ENCODE data around the gene TBC1D1.

The TBC1D1 gene, protein sequence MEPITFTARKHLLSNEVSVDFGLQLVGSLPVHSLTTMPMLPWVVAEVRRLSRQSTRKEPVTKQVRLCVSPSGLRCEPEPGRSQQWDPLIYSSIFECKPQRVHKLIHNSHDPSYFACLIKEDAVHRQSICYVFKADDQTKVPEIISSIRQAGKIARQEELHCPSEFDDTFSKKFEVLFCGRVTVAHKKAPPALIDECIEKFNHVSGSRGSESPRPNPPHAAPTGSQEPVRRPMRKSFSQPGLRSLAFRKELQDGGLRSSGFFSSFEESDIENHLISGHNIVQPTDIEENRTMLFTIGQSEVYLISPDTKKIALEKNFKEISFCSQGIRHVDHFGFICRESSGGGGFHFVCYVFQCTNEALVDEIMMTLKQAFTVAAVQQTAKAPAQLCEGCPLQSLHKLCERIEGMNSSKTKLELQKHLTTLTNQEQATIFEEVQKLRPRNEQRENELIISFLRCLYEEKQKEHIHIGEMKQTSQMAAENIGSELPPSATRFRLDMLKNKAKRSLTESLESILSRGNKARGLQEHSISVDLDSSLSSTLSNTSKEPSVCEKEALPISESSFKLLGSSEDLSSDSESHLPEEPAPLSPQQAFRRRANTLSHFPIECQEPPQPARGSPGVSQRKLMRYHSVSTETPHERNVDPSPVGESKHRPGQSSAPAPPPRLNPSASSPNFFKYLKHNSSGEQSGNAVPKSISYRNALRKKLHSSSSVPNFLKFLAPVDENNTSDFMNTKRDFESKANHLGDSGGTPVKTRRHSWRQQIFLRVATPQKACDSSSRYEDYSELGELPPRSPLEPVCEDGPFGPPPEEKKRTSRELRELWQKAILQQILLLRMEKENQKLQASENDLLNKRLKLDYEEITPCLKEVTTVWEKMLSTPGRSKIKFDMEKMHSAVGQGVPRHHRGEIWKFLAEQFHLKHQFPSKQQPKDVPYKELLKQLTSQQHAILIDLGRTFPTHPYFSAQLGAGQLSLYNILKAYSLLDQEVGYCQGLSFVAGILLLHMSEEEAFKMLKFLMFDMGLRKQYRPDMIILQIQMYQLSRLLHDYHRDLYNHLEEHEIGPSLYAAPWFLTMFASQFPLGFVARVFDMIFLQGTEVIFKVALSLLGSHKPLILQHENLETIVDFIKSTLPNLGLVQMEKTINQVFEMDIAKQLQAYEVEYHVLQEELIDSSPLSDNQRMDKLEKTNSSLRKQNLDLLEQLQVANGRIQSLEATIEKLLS (N-terminal part only)
- 65.6 to 74.9 (median 69.3) reads per million in 3 donors for total RNA-seq

DNA sequence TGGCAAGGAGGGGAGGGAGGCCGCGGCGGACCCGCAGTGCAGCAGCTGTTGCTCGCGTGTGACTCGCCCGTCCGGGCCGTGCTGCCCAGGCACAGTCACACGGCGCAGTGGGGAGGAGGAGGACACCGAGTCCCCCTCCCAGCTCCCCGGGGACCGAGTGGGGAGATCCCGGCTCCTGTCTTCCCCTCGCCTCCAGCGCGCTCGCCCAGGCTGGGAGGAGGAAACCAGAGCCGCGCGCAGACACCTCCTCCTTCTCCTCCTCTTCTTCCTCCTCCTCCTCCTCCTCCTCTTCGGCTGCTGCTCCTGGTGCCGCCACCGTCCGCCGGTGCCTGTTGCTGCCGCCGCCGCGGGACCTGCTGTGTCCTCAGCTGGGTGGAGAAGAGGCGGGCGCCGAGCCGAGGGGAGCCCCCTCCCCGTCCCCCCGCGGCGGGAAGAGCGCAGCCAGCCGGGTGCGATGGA, at the start of gene TBC1D1:
TBC1D1 (plus strand) TSS at position 284 of the 459 bp plus-strand sequence. CDS start 11,012 bp downstream, outside the sequence.
- Histone ChIP-seq H3K4me3 (ENCODE audit: insufficient read depth, low read depth, low read length, poor library complexity, severe bottlenecking) (peak within 1 kb of the TSS; percentile 92), H3K9me3 (ENCODE audit: control insufficient read depth, low read length) (no peaks in the 10 kb centered on the region), H3K36me3 (ENCODE audit: control insufficient read depth, insufficient read depth, low read length) (no peaks in the 10 kb centered on the region), H3K27ac (ENCODE audit: insufficient read depth, low read length, poor library complexity, severe bottlenecking) (peak within 1 kb of the TSS; percentile 67), H3K4me1 (ENCODE audit: control insufficient read depth, insufficient read depth, low read length, poor library complexity, severe bottlenecking) (peaks cover 12% of the 10 kb centered on the region), H3K27me3 (replicated peaks; ENCODE audit: control insufficient read depth, insufficient read depth, low read length, poor library complexity, severe bottlenecking) (no peaks in the 10 kb centered on the region)
- DNase-seq, result peak in 1 of 3 donors; percentile 5

DNA sequence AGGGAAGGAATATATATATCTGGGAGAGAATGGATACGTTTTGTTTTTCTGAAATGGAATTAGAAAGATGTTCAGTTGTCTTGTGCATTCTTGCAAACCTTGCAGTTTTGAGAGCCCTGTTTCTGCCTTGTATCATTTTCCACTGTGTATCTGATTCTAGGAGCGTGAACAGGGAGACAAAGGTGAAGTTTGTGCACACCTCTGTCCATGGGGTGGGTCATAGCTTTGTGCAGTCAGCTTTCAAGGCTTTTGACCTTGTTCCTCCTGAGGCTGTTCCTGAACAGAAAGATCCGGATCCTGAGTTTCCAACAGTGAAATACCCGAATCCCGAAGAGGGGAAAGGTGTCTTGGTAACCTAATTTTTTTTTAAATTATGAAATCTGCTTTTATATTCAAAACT, 46.7 kb upstream of the TBC1D1 start:
- Histone ChIP-seq H3K4me1 (ENCODE audit: control insufficient read depth, insufficient read depth, low read length, poor library complexity, severe bottlenecking) (no peaks in the 10 kb centered on the region), H3K27ac (ENCODE audit: insufficient read depth, low read length, poor library complexity, severe bottlenecking) (no peak overlapping the region), H3K9me3 (ENCODE audit: control insufficient read depth, low read length) (no peaks in the 10 kb centered on the region), H3K27me3 (replicated peaks; ENCODE audit: control insufficient read depth, insufficient read depth, low read length, poor library complexity, severe bottlenecking) (no peaks in the 10 kb centered on the region), H3K4me3 (ENCODE audit: insufficient read depth, low read depth, low read length, poor library complexity, severe bottlenecking) (no peak overlapping the region), H3K36me3 (ENCODE audit: control insufficient read depth, insufficient read depth, low read length) (peaks cover 30% of the 10 kb centered on the region)
- no peak for DNase-seq

DNA sequence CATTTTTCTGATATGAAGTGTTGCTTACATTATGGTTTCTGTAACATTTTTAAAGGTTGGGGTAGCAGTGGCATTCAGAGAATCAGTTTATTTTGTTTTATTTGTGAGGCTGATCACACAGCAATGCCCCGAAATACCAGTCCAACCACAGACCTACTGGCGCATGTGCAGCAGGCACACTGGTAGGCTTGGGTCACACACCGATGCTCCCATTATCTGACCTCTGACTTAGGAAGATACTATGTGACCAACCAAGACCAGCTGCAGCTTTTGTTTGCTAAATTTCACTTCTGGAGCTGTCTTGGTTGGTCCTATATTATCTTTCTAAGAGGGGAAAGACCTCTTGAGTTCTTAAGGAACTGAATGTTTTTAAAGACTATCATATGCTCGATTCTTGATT, 45.7 kb upstream of the TBC1D1 start:
- Histone ChIP-seq H3K27me3 (replicated peaks; ENCODE audit: control insufficient read depth, insufficient read depth, low read length, poor library complexity, severe bottlenecking) (no peaks in the 10 kb centered on the region), H3K27ac (ENCODE audit: insufficient read depth, low read length, poor library complexity, severe bottlenecking) (no peak overlapping the region), H3K36me3 (ENCODE audit: control insufficient read depth, insufficient read depth, low read length) (peaks cover 30% of the 10 kb centered on the region), H3K9me3 (ENCODE audit: control insufficient read depth, low read length) (no peaks in the 10 kb centered on the region), H3K4me3 (ENCODE audit: insufficient read depth, low read depth, low read length, poor library complexity, severe bottlenecking) (no peak overlapping the region), H3K4me1 (ENCODE audit: control insufficient read depth, insufficient read depth, low read length, poor library complexity, severe bottlenecking) (no peaks in the 10 kb centered on the region)
- DNase-seq, result no peak

DNA sequence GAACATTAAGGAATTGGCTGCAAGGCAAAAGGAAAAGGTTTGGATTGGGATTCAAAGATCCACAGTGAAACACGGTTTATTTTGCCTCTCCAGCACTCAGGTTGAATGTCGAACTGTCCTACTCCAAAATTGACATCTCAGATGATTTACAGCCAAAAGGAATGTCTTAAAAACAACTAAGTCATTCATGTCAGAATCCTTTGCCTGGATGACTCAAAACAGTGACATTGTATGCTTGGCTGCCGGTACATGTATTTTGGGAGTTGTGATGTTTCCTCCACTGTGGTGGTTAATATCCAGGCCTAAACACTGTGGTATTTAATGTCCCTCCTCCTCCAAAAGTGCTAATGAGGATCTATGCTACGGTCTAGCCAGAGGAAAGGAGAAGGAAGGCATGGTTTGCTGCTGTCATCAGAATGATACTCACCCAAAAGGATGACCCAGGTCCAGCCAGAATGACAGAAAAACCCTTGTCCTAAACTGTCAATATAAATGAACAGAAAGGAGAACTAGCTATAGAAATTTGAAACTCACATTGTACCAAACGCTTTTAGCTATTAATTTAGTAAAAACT, 43.5 kb upstream of the TBC1D1 start:
- Histone ChIP-seq H3K4me1 (ENCODE audit: control insufficient read depth, insufficient read depth, low read length, poor library complexity, severe bottlenecking) (no peaks in the 10 kb centered on the region), H3K36me3 (ENCODE audit: control insufficient read depth, insufficient read depth, low read length) (peaks cover 27% of the 10 kb centered on the region), H3K9me3 (ENCODE audit: control insufficient read depth, low read length) (no peaks in the 10 kb centered on the region), H3K4me3 (ENCODE audit: insufficient read depth, low read depth, low read length, poor library complexity, severe bottlenecking) (no peak overlapping the region), H3K27ac (ENCODE audit: insufficient read depth, low read length, poor library complexity, severe bottlenecking) (no peak overlapping the region), H3K27me3 (replicated peaks; ENCODE audit: control insufficient read depth, insufficient read depth, low read length, poor library complexity, severe bottlenecking) (no peaks in the 10 kb centered on the region)
- DNase-seq, result no peak

DNA sequence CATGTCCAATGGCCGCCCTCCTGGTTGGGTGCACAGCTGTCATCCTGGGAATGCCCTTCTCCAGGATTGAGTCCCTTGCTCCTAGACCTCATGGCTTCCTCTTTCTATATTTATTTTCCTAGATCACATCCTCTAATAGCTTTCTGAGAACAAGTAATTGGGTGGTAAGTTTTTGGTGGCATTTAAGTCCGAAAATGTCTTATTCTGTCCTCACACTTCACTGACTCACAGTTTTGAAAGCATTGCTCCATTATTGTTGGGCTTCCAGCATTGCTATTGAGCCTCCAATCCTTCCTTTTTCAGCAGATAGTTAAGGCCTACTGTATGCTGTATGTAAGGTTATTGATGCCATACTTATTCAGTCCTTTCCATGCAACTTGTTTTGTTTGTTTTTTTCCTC, 38.5 kb upstream of the TBC1D1 start:
- Histone ChIP-seq H3K4me1 (ENCODE audit: control insufficient read depth, insufficient read depth, low read length, poor library complexity, severe bottlenecking) (no peaks in the 10 kb centered on the region), H3K9me3 (ENCODE audit: control insufficient read depth, low read length) (no peaks in the 10 kb centered on the region), H3K27me3 (replicated peaks; ENCODE audit: control insufficient read depth, insufficient read depth, low read length, poor library complexity, severe bottlenecking) (no peaks in the 10 kb centered on the region), H3K4me3 (ENCODE audit: insufficient read depth, low read depth, low read length, poor library complexity, severe bottlenecking) (no peak overlapping the region), H3K36me3 (ENCODE audit: control insufficient read depth, insufficient read depth, low read length) (peaks cover 15% of the 10 kb centered on the region), H3K27ac (ENCODE audit: insufficient read depth, low read length, poor library complexity, severe bottlenecking) (no peak overlapping the region)
- DNase-seq, result no peak

DNA sequence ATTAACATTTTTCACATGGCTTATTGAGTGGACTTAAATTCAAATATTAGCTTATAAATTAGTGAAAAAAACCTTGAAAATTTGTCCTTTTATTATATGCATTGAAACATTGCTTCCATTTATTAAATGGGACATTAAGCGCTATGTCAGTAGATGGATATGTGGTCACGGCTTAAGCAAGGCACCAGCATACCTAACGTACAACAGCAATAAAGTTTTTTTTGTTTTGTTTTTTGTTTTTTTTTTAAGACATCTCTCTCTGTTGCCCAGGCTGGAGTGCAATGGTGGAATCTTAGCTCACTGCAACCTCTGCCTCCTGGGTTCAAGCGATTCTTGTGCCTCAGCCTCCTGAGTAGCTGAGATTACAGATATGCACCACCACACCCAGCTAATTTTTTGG, 32.8 kb upstream of the TBC1D1 start:
- no peak for DNase-seq
- no peaks in the 10 kb centered on the region for H3K27me3 ChIP-seq (replicated peaks; ENCODE audit: control insufficient read depth, insufficient read depth, low read length, poor library complexity, severe bottlenecking)
- H3K4me3 ChIP-seq (ENCODE audit: insufficient read depth, low read depth, low read length, poor library complexity, severe bottlenecking), result no peak overlapping the region
- no peaks in the 10 kb centered on the region for H3K4me1 ChIP-seq (ENCODE audit: control insufficient read depth, insufficient read depth, low read length, poor library complexity, severe bottlenecking)
- H3K36me3 ChIP-seq (ENCODE audit: control insufficient read depth, insufficient read depth, low read length), result peaks cover 10% of the 10 kb centered on the region
- no peak overlapping the region for H3K27ac ChIP-seq (ENCODE audit: insufficient read depth, low read length, poor library complexity, severe bottlenecking)
- no peaks in the 10 kb centered on the region for H3K9me3 ChIP-seq (ENCODE audit: control insufficient read depth, low read length)

DNA sequence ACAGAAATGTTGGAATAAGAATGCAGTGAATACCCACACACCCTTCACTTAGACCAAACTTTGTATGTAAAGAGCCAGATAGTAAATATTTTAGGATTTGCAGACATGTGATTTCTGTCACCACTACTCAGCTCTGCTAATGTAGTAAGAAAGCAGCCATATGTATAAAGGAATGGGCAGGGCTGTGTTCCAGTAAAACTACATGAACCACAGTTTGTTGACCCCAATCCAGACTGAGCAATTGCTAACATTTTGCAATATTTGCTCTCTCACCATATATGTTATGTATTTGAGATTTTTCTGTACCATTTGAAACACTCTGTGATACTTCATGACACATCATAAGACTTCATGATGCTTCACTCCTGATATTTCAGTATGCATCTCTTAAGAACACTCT, 32.0 kb upstream of the TBC1D1 start:
- DNase-seq, result no peak
- Histone ChIP-seq H3K27me3 (replicated peaks; ENCODE audit: control insufficient read depth, insufficient read depth, low read length, poor library complexity, severe bottlenecking) (no peaks in the 10 kb centered on the region), H3K36me3 (ENCODE audit: control insufficient read depth, insufficient read depth, low read length) (peaks cover 5% of the 10 kb centered on the region), H3K27ac (ENCODE audit: insufficient read depth, low read length, poor library complexity, severe bottlenecking) (no peak overlapping the region), H3K4me3 (ENCODE audit: insufficient read depth, low read depth, low read length, poor library complexity, severe bottlenecking) (no peak overlapping the region), H3K9me3 (ENCODE audit: control insufficient read depth, low read length) (no peaks in the 10 kb centered on the region), H3K4me1 (ENCODE audit: control insufficient read depth, insufficient read depth, low read length, poor library complexity, severe bottlenecking) (no peaks in the 10 kb centered on the region)

DNA sequence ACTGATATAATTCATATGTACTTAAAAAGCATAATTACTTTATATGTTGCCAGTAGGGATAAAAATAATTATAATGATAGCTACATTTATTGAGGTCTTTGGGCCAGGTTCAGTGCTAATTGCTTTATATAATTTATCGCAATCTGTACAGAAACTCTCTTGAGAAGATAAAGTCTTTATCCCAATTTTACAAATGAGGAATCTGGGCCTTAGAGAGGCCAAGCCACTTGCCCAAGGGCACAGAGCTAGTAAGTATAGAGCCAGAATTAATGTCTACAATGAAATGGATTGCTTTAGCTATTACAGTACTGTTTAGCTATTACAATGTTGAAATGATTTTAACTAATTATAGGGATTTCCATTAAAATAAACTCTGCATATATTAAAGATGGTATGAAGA, 30.6 kb upstream of the TBC1D1 start:
- Histone ChIP-seq H3K9me3 (ENCODE audit: control insufficient read depth, low read length) (no peaks in the 10 kb centered on the region), H3K4me1 (ENCODE audit: control insufficient read depth, insufficient read depth, low read length, poor library complexity, severe bottlenecking) (no peaks in the 10 kb centered on the region), H3K36me3 (ENCODE audit: control insufficient read depth, insufficient read depth, low read length) (peaks cover 5% of the 10 kb centered on the region), H3K27ac (ENCODE audit: insufficient read depth, low read length, poor library complexity, severe bottlenecking) (no peak overlapping the region), H3K4me3 (ENCODE audit: insufficient read depth, low read depth, low read length, poor library complexity, severe bottlenecking) (no peak overlapping the region), H3K27me3 (replicated peaks; ENCODE audit: control insufficient read depth, insufficient read depth, low read length, poor library complexity, severe bottlenecking) (no peaks in the 10 kb centered on the region)
- no peak for DNase-seq

DNA sequence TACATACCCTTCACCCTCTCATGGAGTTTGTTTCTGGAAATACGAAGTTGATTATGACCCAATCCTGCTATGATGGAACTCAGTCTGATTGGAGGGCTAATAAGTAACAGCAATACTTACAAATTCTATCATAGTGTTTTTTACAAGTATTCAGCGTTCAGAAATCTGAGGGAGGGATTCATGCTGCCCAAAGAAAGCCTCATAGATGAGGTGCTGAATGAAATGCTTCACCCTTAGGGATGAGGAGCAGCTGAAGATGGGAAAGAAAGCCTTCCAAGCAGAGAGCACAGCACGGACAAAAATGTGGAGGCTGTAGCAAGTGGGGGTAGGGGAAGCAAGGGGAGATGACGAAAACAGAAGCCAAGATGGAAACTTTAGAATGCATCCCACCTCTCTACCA, 27.9 kb upstream of the TBC1D1 start:
- Histone ChIP-seq H3K36me3 (ENCODE audit: control insufficient read depth, insufficient read depth, low read length) (peaks cover 5% of the 10 kb centered on the region), H3K27ac (ENCODE audit: insufficient read depth, low read length, poor library complexity, severe bottlenecking) (no peak overlapping the region), H3K9me3 (ENCODE audit: control insufficient read depth, low read length) (no peaks in the 10 kb centered on the region), H3K27me3 (replicated peaks; ENCODE audit: control insufficient read depth, insufficient read depth, low read length, poor library complexity, severe bottlenecking) (no peaks in the 10 kb centered on the region), H3K4me3 (ENCODE audit: insufficient read depth, low read depth, low read length, poor library complexity, severe bottlenecking) (no peak overlapping the region), H3K4me1 (ENCODE audit: control insufficient read depth, insufficient read depth, low read length, poor library complexity, severe bottlenecking) (no peaks in the 10 kb centered on the region)
- no peak for DNase-seq
